Left colon (tissue), 2 donors: ENCODE results near the gene RAPGEF5. TPM values are rescaled to one million over a fixed set of nuclear protein-coding genes. Genes with fewer than 3 reads are reported as not detected.

Experiments
- ATAC-seq: fragments of 200-7000 bp; cut with Tn5 transposase; one replicate; pipeline ENCODE4 v1.9.1; 2020; ENCODE audit warnings: mild to moderate bottlenecking, moderate library complexity
- DNase-seq, 2 donors: peaks; one replicate each; pipeline ENCODE4 v3.0.0-alpha.2; 2020
- intact Hi-C, 2 donors: fragments of 100-400 bp; cut with DNase I in 1 of 2; cut with micrococcal nuclease in 1 of 2; formaldehyde crosslinking; loops; one replicate each; pipeline versions ENCODE4 v1.11.2 to v1.14.0; 2022; cut with DNase I, micrococcal nuclease
- total RNA-seq, 2 donors: library from RNA; stranded (reverse); fragmentation: NEBNext Ultra II Directional; extraction: Animal tissue kit (Norgen Biotek cat#: 25700); gene quantifications; one replicate each; pipeline ENCODE4 v1.2.1, GENCODE V29; 2021
- donor health status: DM: no; HTN: no; CAD: no.
- donor health status: DM: yes; HTN: yes; CAD: no.

Gene RAPGEF5
- total RNA-seq, 2 donors from 2014 or later = 51.7 to 62.9 TPM

- peak; percentile 34 for ATAC-seq
- no peak for DNase-seq
- intact Hi-C loops = no loop called here
Observed at GRCh38 chr7:22326181-22326580, 30.8 kb downstream of the RAPGEF5 start.

GRCh38 chr7:22325671-22326070 is 31.3 kb downstream of the RAPGEF5 start:
- DNase-seq (no peak), ATAC-seq (no peak)
- intact Hi-C loops = no loop called here

DNA sequence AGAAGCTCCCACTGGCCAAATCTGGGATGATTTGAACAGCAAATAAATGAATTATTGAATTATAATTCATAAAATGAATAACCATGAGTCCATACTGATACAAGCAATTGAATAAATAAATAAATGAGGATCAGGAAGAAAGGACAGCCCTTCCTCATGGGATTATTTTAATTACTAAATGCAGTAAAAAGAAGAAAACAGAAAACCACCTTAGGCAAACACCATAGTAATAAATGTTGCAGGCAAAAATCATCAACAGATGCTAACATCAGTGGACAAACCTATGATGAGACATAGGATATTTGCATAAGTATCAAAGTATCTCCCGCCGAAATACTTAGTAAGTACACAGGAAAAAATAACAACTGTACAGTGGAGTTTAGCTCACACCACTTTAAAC is 33.2 kb downstream of the RAPGEF5 start:
- intact Hi-C loops = no loop called here
- DNase-seq (no peak), ATAC-seq (peak; percentile 55)

DNA sequence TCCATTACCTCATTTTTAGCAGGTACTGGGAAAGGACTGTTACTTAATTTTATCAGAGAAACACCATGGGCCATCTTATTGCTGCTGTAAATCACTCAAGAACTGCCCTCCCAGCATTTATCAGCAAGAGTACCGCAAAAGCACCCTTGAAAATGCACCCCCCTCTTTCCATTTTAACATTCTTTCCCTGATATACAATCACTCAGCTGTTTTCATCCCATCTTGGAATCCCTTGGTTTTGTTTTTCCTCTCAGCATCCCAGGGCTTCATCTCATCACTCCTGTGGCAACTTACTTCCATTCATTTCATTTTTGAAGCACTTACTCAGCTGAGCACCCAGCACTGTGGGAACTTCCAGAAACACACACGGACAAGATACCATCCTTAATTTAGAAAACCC is 36.5 kb downstream of the RAPGEF5 start:
- no peak for ATAC-seq
- intact Hi-C loops = no loop called here

GRCh38 chr7:22319424-22320403 is 37.2 kb downstream of the RAPGEF5 start:
- ATAC-seq = no peak
- DNase-seq = no peak
- intact Hi-C loops = no loop called here

More for the DNA sequence above, 36.5 kb downstream of the RAPGEF5 start:
- no peak for DNase-seq

DNA sequence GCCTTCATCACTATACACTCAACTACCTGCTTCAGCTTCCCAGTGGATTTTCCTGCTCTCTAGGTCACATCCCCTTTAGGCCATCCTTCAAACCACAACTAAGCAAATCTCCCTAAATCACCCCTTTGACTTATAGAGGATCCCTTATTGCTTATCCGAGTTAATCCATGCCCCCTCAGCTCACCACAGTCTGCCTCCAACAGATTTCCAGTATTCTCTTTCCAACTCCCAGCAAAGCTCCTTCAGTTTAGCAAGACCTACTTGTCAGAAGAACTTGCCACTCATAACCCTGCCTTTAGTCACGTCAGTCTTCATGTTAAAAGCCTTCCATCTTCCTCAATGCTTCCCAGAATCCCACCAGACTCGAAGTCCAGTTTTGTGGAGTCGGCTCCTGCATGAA is 38.6 kb downstream of the RAPGEF5 start:
- no peak for DNase-seq
- intact Hi-C loops = no loop called here
- ATAC-seq = no peak

DNA sequence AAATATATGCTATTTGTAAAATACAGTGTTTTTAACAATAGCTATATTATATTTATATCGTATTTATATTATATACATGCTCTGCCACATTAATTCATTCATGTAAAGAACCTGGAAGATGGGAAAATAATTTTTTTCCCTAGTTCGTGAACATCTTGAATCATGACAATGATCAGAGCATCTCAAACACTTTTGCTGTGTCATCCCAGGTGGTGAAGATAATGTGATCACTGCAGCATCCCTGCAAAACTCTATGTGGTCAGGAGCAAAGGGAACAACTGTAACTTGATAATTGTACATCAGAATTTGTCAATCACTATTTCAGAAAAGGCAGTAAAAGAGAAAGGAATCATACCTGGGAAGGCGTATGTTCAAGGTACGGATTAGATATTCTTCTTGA is 39.3 kb downstream of the RAPGEF5 start:
- intact Hi-C loops = no loop called here
- ATAC-seq (no peak), DNase-seq (no peak)

DNA sequence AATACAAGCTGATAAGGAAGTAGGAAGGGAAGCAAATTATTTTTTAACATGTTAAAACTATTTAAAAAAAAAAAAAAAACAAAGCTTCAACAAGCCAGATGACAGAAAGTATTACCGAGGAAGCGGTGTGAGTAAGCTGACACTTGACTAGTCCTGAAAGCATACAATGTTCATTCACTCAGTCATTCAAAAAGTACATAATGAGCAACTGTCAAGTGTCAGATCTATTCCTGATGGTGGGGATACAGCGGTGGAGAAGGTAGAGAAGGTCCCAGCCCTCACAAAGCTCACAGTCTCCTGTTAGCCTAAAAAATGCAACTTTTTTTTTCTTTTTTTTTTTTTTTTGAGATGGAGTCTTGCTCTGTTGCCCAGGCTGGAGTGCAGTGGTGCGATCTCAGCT is 40.0 kb downstream of the RAPGEF5 start:
- ATAC-seq = no peak
- DNase-seq = no peak
- intact Hi-C loops = no loop called here

GRCh38 chr7:22307816-22308215 is 49.1 kb downstream of the RAPGEF5 start:
- intact Hi-C loops = no loop called here
- DNase-seq = no peak
- ATAC-seq = no peak

DNA sequence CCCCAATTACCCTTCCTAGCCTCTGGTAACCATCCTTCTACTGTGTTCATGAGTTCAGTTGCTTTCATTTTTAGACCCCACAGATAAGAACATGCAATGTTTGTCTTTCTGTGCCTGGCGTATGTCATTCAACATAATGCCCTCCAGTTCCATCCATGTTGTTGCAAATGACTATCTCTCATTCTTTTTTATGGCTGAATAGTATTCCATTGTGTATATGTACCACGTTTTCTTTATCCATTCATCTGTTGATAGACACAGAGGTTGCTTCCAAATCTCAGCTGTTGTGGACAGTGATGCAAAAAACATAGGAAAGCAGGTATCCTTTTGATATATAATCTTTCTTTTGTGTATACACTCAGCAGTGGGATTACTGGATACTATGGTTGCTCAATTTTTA is 51.2 kb downstream of the RAPGEF5 start:
- intact Hi-C loops = no loop called here
- no peak for DNase-seq
- no peak for ATAC-seq

- DNase-seq (no peak), ATAC-seq (no peak)
- intact Hi-C loops = no loop called here
Observed at GRCh38 chr7:22302951-22303423, 54.0 kb downstream of the RAPGEF5 start.

GRCh38 chr7:22302193-22302592 is 54.8 kb downstream of the RAPGEF5 start:
- intact Hi-C loops = no loop called here
- no peak for DNase-seq
- no peak for ATAC-seq

- intact Hi-C loops = no loop called here
- ATAC-seq = no peak
- DNase-seq = no peak
Observed at GRCh38 chr7:22301790-22302189, 55.2 kb downstream of the RAPGEF5 start.

DNA sequence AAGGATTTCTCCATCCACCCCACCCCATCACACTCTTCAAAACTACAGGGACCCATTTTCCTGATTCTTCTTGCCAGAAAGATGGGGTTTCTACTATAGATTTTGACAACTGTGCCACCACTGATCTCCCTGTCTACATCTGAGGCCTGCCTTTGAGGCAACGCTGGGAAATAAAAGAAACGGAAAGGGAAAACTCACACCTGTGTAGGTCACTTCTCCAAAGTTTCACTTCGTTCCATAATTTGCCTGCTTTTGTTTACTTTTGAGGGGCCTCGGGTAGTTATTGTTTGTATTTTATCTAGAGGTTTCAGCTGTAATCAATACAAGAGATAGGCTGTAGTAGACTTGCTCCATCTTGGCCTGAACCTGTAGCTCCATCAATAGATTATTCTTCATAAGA is 56.1 kb downstream of the RAPGEF5 start:
- ATAC-seq (no peak), DNase-seq (no peak)
- intact Hi-C loops = no loop called here

GRCh38 chr7:22296916-22297315 is 60.0 kb downstream of the RAPGEF5 start:
- ATAC-seq = peak; percentile 34
- DNase-seq = no peak
- intact Hi-C loops = no loop called here

DNA sequence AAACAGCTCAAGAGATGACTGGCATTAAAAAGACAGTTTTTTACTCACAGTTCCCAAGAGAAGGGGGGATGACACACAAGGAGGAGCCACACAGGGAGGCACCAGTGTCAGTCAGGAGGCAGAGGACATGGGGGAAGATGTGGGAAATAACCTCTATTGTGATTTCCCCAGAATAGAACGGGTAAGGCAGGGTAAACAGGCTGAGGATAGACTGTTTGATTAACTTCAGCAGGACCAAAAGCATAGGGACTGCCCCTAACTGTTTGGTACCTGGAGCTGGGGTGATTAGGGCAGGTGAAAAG is 60.7 kb downstream of the RAPGEF5 start:
- intact Hi-C loops = no loop called here
- ATAC-seq (no peak), DNase-seq (no peak)

GRCh38 chr7:22295402-22296264 is 61.3 kb downstream of the RAPGEF5 start:
- ATAC-seq = no peak
- DNase-seq = no peak
- intact Hi-C loops = no loop called here

DNA sequence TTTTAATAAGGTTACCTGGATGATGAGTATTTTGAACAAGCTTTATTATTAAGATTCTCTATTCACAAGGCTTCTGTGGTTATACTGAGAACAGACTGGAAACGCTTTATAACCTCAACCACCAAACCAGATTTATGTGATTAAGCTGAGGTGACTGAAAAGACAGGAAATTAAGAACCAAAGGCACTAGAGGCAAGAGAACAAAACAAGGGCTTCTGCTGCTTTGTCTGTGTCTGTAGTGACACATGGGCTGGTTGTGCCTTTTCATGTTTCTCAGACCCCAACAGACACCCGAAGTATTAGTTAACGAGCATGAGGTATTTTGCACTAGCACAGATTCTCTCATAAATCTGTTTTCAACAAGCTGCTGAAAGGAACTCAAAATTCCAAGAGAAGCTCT is 64.4 kb downstream of the RAPGEF5 start:
- ATAC-seq (no peak), DNase-seq (no peak)
- intact Hi-C loops = no loop called here

GRCh38 chr7:22291977-22292376 is 65.0 kb downstream of the RAPGEF5 start:
- no peak for DNase-seq
- intact Hi-C loops = no loop called here
- no peak for ATAC-seq

DNA sequence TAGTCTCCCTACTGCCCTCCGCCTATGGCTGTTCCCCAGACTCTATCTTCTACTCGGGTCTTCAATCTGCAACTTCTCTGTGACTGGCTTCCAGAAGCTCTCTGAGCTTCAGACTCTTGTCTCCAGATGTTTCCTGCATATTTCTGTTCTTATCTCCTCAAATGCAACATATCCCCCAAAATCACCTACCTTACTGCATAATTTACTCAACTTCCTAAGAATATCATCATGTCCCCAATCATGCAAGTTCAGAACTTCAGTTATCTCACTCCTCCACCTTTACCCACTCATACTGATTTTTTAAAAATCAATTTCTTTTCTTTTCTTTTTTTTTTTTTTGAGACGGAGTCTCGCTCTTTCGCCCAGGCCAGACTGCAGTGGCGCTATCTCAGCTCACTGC is 68.8 kb downstream of the RAPGEF5 start:
- ATAC-seq = no peak
- no peak for DNase-seq
- intact Hi-C loops = no loop called here
